HepG2 (cell line): Measurements from ENCODE around the gene RPTOR. TPM values are rescaled to one million over a fixed set of nuclear protein-coding genes. Genes with fewer than 3 reads are reported as not detected.

Source experiments
- ATAC-seq: fragments of 200-7000 bp; cut with Tn5 transposase; 3 replicates; pipeline ENCODE4 v1.9.1; 2020; ENCODE audit warnings: mild to moderate bottlenecking, moderate library complexity
- Bru-seq: library from RNA; stranded (reverse); fragments of 400-500 nt; gene quantifications from one replicate; lab custom pipeline; 2021; lab: Mats Ljungman, UMichigan
- BruChase-seq, 2 experiments: library from RNA; stranded (reverse); fragments of 400-500 nt; gene quantifications; one replicate each; lab custom pipeline; 2021; lab: Mats Ljungman, UMichigan
- BruUV-seq: library from RNA; stranded (reverse); fragments of 400-500 nt; replicated peaks from 2 replicates; lab custom pipeline; 2021; lab: Mats Ljungman, UMichigan
- CTCF ChIA-PET: fragments of 300-600 bp; formaldehyde crosslinking; extraction: SDS; loops from one replicate; lab custom pipeline; 2021; ENCODE audit warnings: low total read pairs, inconsistent platforms, low intra/inter-chr PET ratio; lab: Yijun Ruan, JAX
- POLR2A ChIA-PET: fragments of 350-600 bp; sonication (Branson Sonifier 250); formaldehyde crosslinking; loops from one replicate; lab custom pipeline; 2020; ENCODE audit warnings: antibody characterized with exemption, inconsistent platforms; lab: Yijun Ruan, JAX
- DNase-seq: peaks from one replicate; pipeline ENCODE4 v3.0.0-alpha.2; 2015; ENCODE audit warnings: low spot score
- FAIRE-seq: peaks from 3 replicates; lab custom pipeline; 2011; peaks lifted over from hg19 to GRCh38; lab: Jason Lieb, UNC
- H2AFZ ChIP-seq: one replicate; pipeline ENCODE4 v1.6.1; 2011; ENCODE audit warnings: low read length, inconsistent platforms
- H3K27ac ChIP-seq: fragments of 300-600 bp; 3 replicates; pipeline ENCODE4 v1.8.0; 2011; ENCODE audit warnings: mixed run types, mild to moderate bottlenecking, mixed read lengths, low read length, inconsistent platforms; ENCODE audit not compliant: insufficient read depth; ENCODE audit errors: extremely low read length
- H3K27me3 ChIP-seq, 2 experiments: fragments of 200-600 bp in 1 of 2; 2 replicates in 1 of 2; 3 replicates in 1 of 2; pipeline versions ENCODE4 v1.6.0 to v1.8.0; 2011; ENCODE audit warnings: low read length in 2 of 2, mild to moderate bottlenecking in 2 of 2, moderate library complexity in 2 of 2, inconsistent platforms in 1 of 2; ENCODE audit not compliant: insufficient read depth in 2 of 2, control insufficient read depth in 1 of 2
- H3K36me3 ChIP-seq, 2 experiments: fragments of 200-600 bp in 1 of 2; replicated peaks in 1 of 2; 2 replicates in 1 of 2; 3 replicates in 1 of 2; pipeline versions ENCODE4 v1.5.1 to v1.8.0; 2011; ENCODE audit warnings: low read length in 2 of 2, inconsistent platforms in 1 of 2; ENCODE audit not compliant: insufficient read depth in 2 of 2, control insufficient read depth in 1 of 2
- H3K4me1 ChIP-seq: 2 replicates; pipeline ENCODE4 v1.5.1; 2012; ENCODE audit warnings: low read length, inconsistent platforms; ENCODE audit not compliant: insufficient read depth
- H3K4me2 ChIP-seq: 2 replicates; pipeline ENCODE4 v1.6.0; 2011; ENCODE audit warnings: low read depth, low read length, inconsistent platforms
- H3K4me3 ChIP-seq, 3 experiments: fragments of 200-600 bp in 1 of 3; sonication (generic), shearing (Covaris generic) in 1 of 3; replicated peaks in 1 of 3; 2 replicates each; pipeline ENCODE4 v1.5.1; 2011 to 2016; ENCODE audit warnings: low read length in 3 of 3, inconsistent platforms in 2 of 3, low read depth in 2 of 3, mild to moderate bottlenecking in 2 of 3, control low read depth in 1 of 3, mixed read lengths in 1 of 3; ENCODE audit not compliant: insufficient read depth in 1 of 3
- H3K79me2 ChIP-seq: one replicate; pipeline ENCODE4 v1.6.1; 2011; ENCODE audit warnings: low read length, inconsistent platforms; ENCODE audit not compliant: insufficient read depth
- H3K9ac ChIP-seq: 2 replicates; pipeline ENCODE4 v1.6.0; 2011; ENCODE audit warnings: mild to moderate bottlenecking, low read depth, low read length, inconsistent platforms; ENCODE audit not compliant: insufficient read depth
- H3K9me3 ChIP-seq: 2 replicates; pipeline ENCODE4 v1.5.1; 2012; ENCODE audit warnings: mild to moderate bottlenecking, low read length
- H4K20me1 ChIP-seq: 2 replicates; pipeline ENCODE4 v1.6.0; 2011; ENCODE audit warnings: inconsistent platforms, mild to moderate bottlenecking, low read length, moderate library complexity; ENCODE audit not compliant: insufficient read depth
- ATRX ChIP-seq: sonication (generic); formaldehyde crosslinking; IDR thresholded peaks from 2 replicates; pipeline ENCODE4 v1.4.0; 2020; ENCODE audit warnings: missing genetic modification reagents, borderline replicate concordance
- ESRRA ChIP-seq: sonication (generic); formaldehyde crosslinking; IDR thresholded peaks from 2 replicates; pipeline ENCODE4 v1.5.1; 2020; ENCODE audit warnings: mild to moderate bottlenecking, low read depth, missing genetic modification reagents
- ETV6 ChIP-seq: sonication (generic); formaldehyde crosslinking; conservative IDR thresholded peaks from 2 replicates; pipeline ENCODE4 v1.4.0; 2020; ENCODE audit warnings: missing genetic modification reagents
- HES4 ChIP-seq: sonication (generic); formaldehyde crosslinking; IDR thresholded peaks from 2 replicates; pipeline ENCODE4 v1.9.0; 2021; ENCODE audit warnings: mild to moderate bottlenecking, missing genetic modification reagents, borderline replicate concordance
- HOXA9 ChIP-seq: sonication (generic); formaldehyde crosslinking; IDR thresholded peaks from 2 replicates; pipeline ENCODE4 v1.8.1; 2022; ENCODE audit warnings: missing genetic modification reagents, mild to moderate bottlenecking, moderate library complexity, borderline replicate concordance
- KDM5B ChIP-seq: sonication (generic); formaldehyde crosslinking; IDR thresholded peaks from 2 replicates; pipeline ENCODE4 v1.4.0; 2020; ENCODE audit warnings: missing genetic modification reagents, mild to moderate bottlenecking, borderline replicate concordance
- NAIF1 ChIP-seq: sonication (generic); formaldehyde crosslinking; IDR thresholded peaks from 2 replicates; pipeline ENCODE4 v1.5.0; 2020; ENCODE audit warnings: mild to moderate bottlenecking, missing genetic modification reagents, borderline replicate concordance
- POLR2AphosphoS2 ChIP-seq: IDR thresholded peaks from 2 replicates; pipeline ENCODE4 v1.6.1; 2011; ENCODE audit warnings: low read depth, low read length, improper control_type of control experiment
- SIX4 ChIP-seq: sonication (generic); formaldehyde crosslinking; IDR thresholded peaks from 2 replicates; pipeline ENCODE4 v1.4.0; 2020; ENCODE audit warnings: missing genetic modification reagents
- SMARCC2 ChIP-seq: fragments of 450-650 bp; IDR thresholded peaks from 2 replicates; pipeline ENCODE4 v1.6.1; 2017; ENCODE audit warnings: antibody characterized with exemption, mild to moderate bottlenecking
- THYN1 ChIP-seq: sonication (generic); formaldehyde crosslinking; IDR thresholded peaks from 2 replicates; pipeline ENCODE4 v1.8.1; 2023; ENCODE audit warnings: low read depth, mild to moderate bottlenecking, moderate library complexity, missing genetic modification reagents, borderline replicate concordance
- WIZ ChIP-seq: sonication (generic); formaldehyde crosslinking; IDR thresholded peaks from 2 replicates; pipeline ENCODE4 v1.5.1; 2020; ENCODE audit warnings: mild to moderate bottlenecking, missing genetic modification reagents
- ZBTB21 ChIP-seq: sonication (generic); formaldehyde crosslinking; IDR thresholded peaks from 2 replicates; pipeline ENCODE4 v1.4.0; 2020; ENCODE audit warnings: missing genetic modification reagents
- ZNF20 ChIP-seq: sonication (generic); formaldehyde crosslinking; IDR thresholded peaks from 2 replicates; pipeline ENCODE4 v1.4.0; 2020; ENCODE audit warnings: mild to moderate bottlenecking, moderate library complexity, missing genetic modification reagents
- ZNF350 ChIP-seq: sonication (generic); formaldehyde crosslinking; IDR thresholded peaks from 2 replicates; pipeline ENCODE4 v1.4.0; 2020; ENCODE audit warnings: mild to moderate bottlenecking, low read depth, missing genetic modification reagents, borderline replicate concordance
- ZNF644 ChIP-seq: IDR thresholded peaks from 2 replicates; pipeline ENCODE4 v1.6.1; 2016; ENCODE audit warnings: low read depth
- ZNF878 ChIP-seq: sonication (generic); formaldehyde crosslinking; IDR thresholded peaks from 2 replicates; pipeline ENCODE4 v1.8.1; 2023; ENCODE audit warnings: mild to moderate bottlenecking, missing genetic modification reagents, moderate library complexity
- WGBS: methylation state at CpG from one replicate; pipeline ENCODE4 v1.1.6; 2017; ENCODE audit warnings: low lambda C conversion rate; 5-methylcytosine and 5-hydroxymethylcytosine counted together
- in situ Hi-C: cut with HindIII; loops from 2 replicates; pipeline ENCODE4 v1.10.0; 2017; ENCODE audit warnings: low pct_unique_long_range_greater_than_20kb; ENCODE audit not compliant: extremely low pct_ligation_motif_present
- intact Hi-C: fragments of 100-400 bp; cut with micrococcal nuclease; formaldehyde crosslinking; loops from one replicate; pipeline ENCODE4 v1.10.0; 2022; ENCODE audit not compliant: unreplicated experiment
- long read RNA-seq, 2 experiments: library from RNA in 1 of 2; library from polyadenylated mRNA in 1 of 2; stranded (forward) in 1 of 2; unstranded in 1 of 2; transcript quantifications; one replicate each; pipeline ENCODE4 v2.0.0, GENCODE V29; 2019 to 2022
- polyA minus RNA-seq, 3 experiments: library from RNA; depleted of rRNA, polyadenylated mRNA; stranded (reverse); fragments of >200 nt; gene quantifications; 2 replicates each; pipeline ENCODE4 v1.2.3, GENCODE V29; 2011; ENCODE audit warnings: low replicate concordance in 1 of 3
- polyA plus RNA-seq, 8 experiments: library from polyadenylated mRNA; depleted of rRNA in 3 of 8; stranded (reverse) in 7 of 8; unstranded in 1 of 8; fragments of >200 nt; fragmentation: Illumina TruSeq in 4 of 8; extraction: Trizol in 4 of 8; gene quantifications; 2 replicates each; pipeline versions ENCODE4 v1.2.1 to v1.2.3, GENCODE V29; 2011 to 2016; ENCODE audit warnings: low read depth in 4 of 8, missing spikeins in 1 of 8, mixed read lengths in 1 of 8; ENCODE audit not compliant: insufficient read depth in 1 of 8
- total RNA-seq, 5 experiments: library from RNA; depleted of rRNA; stranded (reverse); fragments of >200 nt; fragmentation: Illumina TruSeq; extraction: Trizol; gene quantifications; 2 replicates each; pipeline ENCODE4 v1.2.3, GENCODE V29; 2016; ENCODE audit warnings: low read depth in 1 of 5

Gene RPTOR
- total RNA-seq (2016; rRNA removed; fragmentation: Illumina TruSeq; extraction: Trizol) (25.3 TPM in 2 replicates), polyA plus RNA-seq (2011; rRNA removed) (6.6 and 7.2 TPM in 2 replicates), polyA minus RNA-seq (2011; rRNA and poly(A)+ RNA removed; ENCODE audit: low replicate concordance) (26.1 and 51.5 TPM in 2 replicates), Bru-seq, nascent RNA (percentile 77 among the genes with signal in this experiment), BruChase-seq, experiment 1, labeled RNA remaining after a 6-hour chase (percentile 73 among the genes with signal in this experiment), BruChase-seq, experiment 2, labeled RNA remaining after a 2-hour chase (percentile 71 among the genes with signal in this experiment)
- total RNA-seq (2016; cell fraction: cytosol; rRNA removed; fragmentation: Illumina TruSeq; extraction: Trizol; ENCODE audit: low read depth): 9.3 TPM in 2 replicates
- 19.0 and 24.1 TPM in 2 replicates for total RNA-seq (2016; cell fraction: insoluble cytoplasmic fraction; rRNA removed; fragmentation: Illumina TruSeq; extraction: Trizol)
- total RNA-seq (2016; cell fraction: membrane; rRNA removed; fragmentation: Illumina TruSeq; extraction: Trizol): 10.7 and 12.5 TPM in 2 replicates
- 47.4 and 53.3 TPM in 2 replicates for total RNA-seq (2016; cell fraction: nucleus; rRNA removed; fragmentation: Illumina TruSeq; extraction: Trizol)
- 4.9 and 6.5 TPM in 2 replicates for polyA plus RNA-seq (2011; cell fraction: cytosol; rRNA removed)
- polyA plus RNA-seq (2011; cell fraction: nucleus; rRNA removed): 40.6 and 57.3 TPM in 2 replicates
- 16.9 and 22.1 TPM in 2 replicates for polyA plus RNA-seq (2012)
- 1.6 TPM in 2 replicates for polyA plus RNA-seq (2016; cell fraction: cytosol; fragmentation: Illumina TruSeq; extraction: Trizol; ENCODE audit: low read depth)
- polyA plus RNA-seq (2016; cell fraction: insoluble cytoplasmic fraction; fragmentation: Illumina TruSeq; extraction: Trizol; ENCODE audit: low read depth): 12.7 and 16.8 TPM in 2 replicates
- 3.3 and 3.8 TPM in 2 replicates for polyA plus RNA-seq (2016; cell fraction: membrane; fragmentation: Illumina TruSeq; extraction: Trizol; ENCODE audit: low read depth)
- 36.3 and 39.1 TPM in 2 replicates for polyA plus RNA-seq (2016; cell fraction: nucleus; fragmentation: Illumina TruSeq; extraction: Trizol; ENCODE audit: insufficient read depth, low read depth)
- 18.6 and 20.2 TPM in 2 replicates for polyA minus RNA-seq (2011; cell fraction: cytosol; rRNA and poly(A)+ RNA removed)
- polyA minus RNA-seq (2011; cell fraction: nucleus; rRNA and poly(A)+ RNA removed): 62.9 and 72.9 TPM in 2 replicates
- long read RNA-seq, experiment 1, partial matches to known transcripts: 1 of 3 reads
- long read RNA-seq, experiment 1, other reads (novel, unspliced or antisense): 2 of 3 reads
- long read RNA-seq, experiment 2, full-length matches to known transcripts: 20 of 126 reads
- long read RNA-seq, experiment 2, partial matches to known transcripts: 76 of 126 reads
- long read RNA-seq, experiment 2, other reads (novel, unspliced or antisense): 30 of 126 reads

GRCh38 chr17:80544655-80545498 is at the start of gene RPTOR:
Gene RPTOR (plus strand): TSS chr17:80544838. CDS start chr17:80545630, 792 bp downstream.
- ATAC-seq: peak; percentile 91
- Histone ChIP-seq H2AFZ (peak within 1 kb of the TSS; percentile 37), H3K9me3 (no peaks in the 10 kb centered on the region), H4K20me1 (peaks cover 12% of the 10 kb centered on the region; the same call in 1 of the 2 replicates), H3K4me3 (peak within 1 kb of the TSS; percentile 90 to 97 (median 96)), H3K27me3 (peaks cover 0 to under 1% of the 10 kb centered on the region in 2 experiments; a peak in 1 of 5 replicates), H3K36me3 (peaks cover 0 to 8% of the 10 kb centered on the region in 2 experiments; a peak in 3 of 5 replicates), H3K9ac (peak within 1 kb of the TSS; percentile 94), H3K79me2 (peaks cover 52% of the 10 kb centered on the region), H3K27ac (peak within 1 kb of the TSS; percentile 81), H3K4me2 (peak within 1 kb of the TSS; percentile 86), H3K4me1 (peaks cover 48% of the 10 kb centered on the region)
- WGBS: 2% methylated on average over 33 of the region's 49 CpGs
- in situ Hi-C loops: no loop called here
- POLR2A ChIA-PET: interaction anchor here (0.7 to 2.0 kb wide), 8 partner anchors 12 to 129 kb away, joined by 3 to 9 read pairs (median 4); no protein-coding TSS in a partner anchor
- CTCF ChIA-PET: no interaction called here
- intact Hi-C loops: no loop called here
- BruUV-seq: TSS peak; percentile 76
- peak; percentile 87 for FAIRE-seq
- peak; percentile 86 for DNase-seq
- TF ChIP-seq ZBTB21 (CRISPR knock-in tag) (no peak), KDM5B (CRISPR knock-in tag) (peak; percentile 93), SIX4 (peak; percentile 61; the same call in 1 of the 2 replicates), ZNF878 (CRISPR knock-in tag) (no peak), SMARCC2 (no peak), ATRX (CRISPR knock-in tag) (no peak), POLR2AphosphoS2 (no peak), ETV6 (CRISPR knock-in tag) (peak; percentile 75; the same call in 1 of the 2 replicates), ESRRA (CRISPR knock-in tag) (peak; percentile 54; the same call in 1 of the 2 replicates), HOXA9 (CRISPR knock-in tag) (0 out of 2 replicates have a peak, but pooled peaks have one; percentile 51), NAIF1 (peak; percentile 61; the same call in 1 of the 2 replicates), HES4 (CRISPR knock-in tag) (peak; percentile 79; the same call in 1 of the 2 replicates), ZNF644 (CRISPR knock-in tag) (peak; percentile 75; the same call in 1 of the 2 replicates), ZNF20 (no peak), ZNF350 (CRISPR knock-in tag) (peak; percentile 95), WIZ (CRISPR knock-in tag) (peak; percentile 86; the same call in 1 of the 2 replicates), THYN1 (no peak; the same call in 1 of the 2 replicates)
